WERI-Rb-1 (cell line): Measurements from ENCODE around the gene MACROD2.

Experiments
- DNase-seq: peaks from one replicate; pipeline ENCODE4 v3.0.0-alpha.2; 2020
- H3K27ac ChIP-seq: fragments of 250-450 bp; sonication (Bioruptor Pico); 2 replicates; pipeline ENCODE4 v1.5.1; 2020; ENCODE audit warnings: mild to moderate bottlenecking, moderate library complexity
- H3K27me3 ChIP-seq: fragments of 250-450 bp; sonication (Bioruptor Pico); 2 replicates; pipeline ENCODE4 v1.5.1; 2021; ENCODE audit warnings: mild to moderate bottlenecking, low read depth, moderate library complexity; ENCODE audit not compliant: insufficient read depth, severe bottlenecking
- H3K36me3 ChIP-seq: fragments of 250-450 bp; sonication (Bioruptor Pico); 2 replicates; pipeline ENCODE4 v1.5.1; 2020; ENCODE audit warnings: mild to moderate bottlenecking, moderate library complexity
- H3K4me3 ChIP-seq: 2 replicates; pipeline ENCODE4 v1.5.1; 2011; ENCODE audit warnings: low read depth, mild to moderate bottlenecking, control low read depth, low read length
- H3K9me3 ChIP-seq: fragments of 250-450 bp; sonication (Bioruptor Pico); 2 replicates; pipeline ENCODE4 v1.5.1; 2021; ENCODE audit warnings: mild to moderate bottlenecking, moderate library complexity; ENCODE audit not compliant: severe bottlenecking
- TF ChIP-seq, protein P1 (sequence below): IDR thresholded peaks from 2 replicates; pipeline ENCODE4 v1.5.1; 2011; ENCODE audit warnings: low read depth, mild to moderate bottlenecking, control low read depth, inconsistent platforms, low read length

The MACROD2 gene

DNA sequence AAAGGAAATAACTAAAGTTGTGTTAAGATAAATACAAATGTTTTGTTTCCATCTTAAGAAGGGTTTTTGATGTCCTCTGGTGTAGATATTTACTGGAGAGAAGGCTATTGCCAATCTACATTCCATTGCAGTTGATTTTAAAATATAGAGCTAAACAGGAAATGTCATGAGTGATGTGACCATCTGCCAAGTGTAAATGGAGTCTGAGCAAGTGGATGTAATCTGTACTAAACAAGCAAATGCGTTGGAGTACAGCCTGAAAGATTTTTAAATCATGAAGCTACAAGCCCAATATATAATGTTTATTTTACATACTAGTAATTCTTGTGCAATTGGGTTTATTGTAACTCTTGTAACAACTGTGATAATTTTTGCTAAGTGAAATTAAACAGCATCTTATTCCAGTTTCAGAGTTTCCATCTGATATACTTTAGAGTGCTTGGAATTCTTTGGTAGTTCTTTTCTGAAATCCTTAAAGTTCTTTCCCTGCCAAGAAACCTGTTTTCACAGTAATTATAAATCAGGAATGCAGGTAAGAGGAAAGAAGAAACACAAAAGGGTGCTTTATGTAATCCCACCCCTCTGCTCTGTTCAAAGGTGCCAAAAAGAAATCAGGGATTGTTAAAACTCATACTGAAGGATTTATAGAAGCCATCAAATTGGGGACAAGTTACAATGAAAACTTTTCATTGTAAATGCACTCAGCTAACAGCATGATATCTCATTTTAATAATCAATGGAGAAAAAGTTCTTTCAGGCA lies 389.3 kb downstream of the MACROD2 start:
- Histone ChIP-seq H3K27ac (no peak overlapping the region), H3K9me3 (no peaks in the 10 kb centered on the region), H3K27me3 (no peaks in the 10 kb centered on the region), H3K4me3 (no peak overlapping the region), H3K36me3 (no peaks in the 10 kb centered on the region)
- TF ChIP-seq, protein P1, sequence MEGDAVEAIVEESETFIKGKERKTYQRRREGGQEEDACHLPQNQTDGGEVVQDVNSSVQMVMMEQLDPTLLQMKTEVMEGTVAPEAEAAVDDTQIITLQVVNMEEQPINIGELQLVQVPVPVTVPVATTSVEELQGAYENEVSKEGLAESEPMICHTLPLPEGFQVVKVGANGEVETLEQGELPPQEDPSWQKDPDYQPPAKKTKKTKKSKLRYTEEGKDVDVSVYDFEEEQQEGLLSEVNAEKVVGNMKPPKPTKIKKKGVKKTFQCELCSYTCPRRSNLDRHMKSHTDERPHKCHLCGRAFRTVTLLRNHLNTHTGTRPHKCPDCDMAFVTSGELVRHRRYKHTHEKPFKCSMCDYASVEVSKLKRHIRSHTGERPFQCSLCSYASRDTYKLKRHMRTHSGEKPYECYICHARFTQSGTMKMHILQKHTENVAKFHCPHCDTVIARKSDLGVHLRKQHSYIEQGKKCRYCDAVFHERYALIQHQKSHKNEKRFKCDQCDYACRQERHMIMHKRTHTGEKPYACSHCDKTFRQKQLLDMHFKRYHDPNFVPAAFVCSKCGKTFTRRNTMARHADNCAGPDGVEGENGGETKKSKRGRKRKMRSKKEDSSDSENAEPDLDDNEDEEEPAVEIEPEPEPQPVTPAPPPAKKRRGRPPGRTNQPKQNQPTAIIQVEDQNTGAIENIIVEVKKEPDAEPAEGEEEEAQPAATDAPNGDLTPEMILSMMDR = no peak
- no peak for DNase-seq

DNA sequence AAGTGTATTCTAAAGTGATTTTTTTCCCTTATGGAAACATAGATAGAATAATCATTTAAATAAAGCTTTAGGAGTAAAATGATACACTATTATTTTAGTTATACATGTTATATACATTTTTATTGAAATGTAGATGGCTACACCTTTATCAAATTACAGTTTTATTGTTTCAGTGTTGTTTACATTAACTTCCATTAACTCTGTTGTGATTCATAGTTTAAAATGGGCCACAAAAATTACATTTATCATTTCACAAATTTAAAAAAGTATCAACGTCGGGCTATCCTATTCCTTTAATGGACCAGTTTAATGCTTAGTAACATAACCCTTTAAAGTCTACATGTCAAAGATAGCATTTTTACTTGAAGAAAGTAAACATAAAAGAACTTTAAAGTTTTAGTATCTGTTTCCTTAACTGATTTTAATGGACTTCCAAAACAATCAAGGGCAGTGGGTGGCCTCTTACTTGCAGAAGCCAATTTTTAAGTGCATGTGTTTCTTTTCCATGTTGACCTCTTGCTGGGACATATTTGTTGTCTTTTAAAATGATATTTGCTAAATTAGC lies 389.9 kb downstream of the MACROD2 start:
- TF ChIP-seq, protein P1 = no peak
- H3K4me3 ChIP-seq = no peak overlapping the region
- no peaks in the 10 kb centered on the region for H3K27me3 ChIP-seq
- no peak for DNase-seq
- no peaks in the 10 kb centered on the region for H3K36me3 ChIP-seq
- no peaks in the 10 kb centered on the region for H3K9me3 ChIP-seq
- no peak overlapping the region for H3K27ac ChIP-seq

DNA sequence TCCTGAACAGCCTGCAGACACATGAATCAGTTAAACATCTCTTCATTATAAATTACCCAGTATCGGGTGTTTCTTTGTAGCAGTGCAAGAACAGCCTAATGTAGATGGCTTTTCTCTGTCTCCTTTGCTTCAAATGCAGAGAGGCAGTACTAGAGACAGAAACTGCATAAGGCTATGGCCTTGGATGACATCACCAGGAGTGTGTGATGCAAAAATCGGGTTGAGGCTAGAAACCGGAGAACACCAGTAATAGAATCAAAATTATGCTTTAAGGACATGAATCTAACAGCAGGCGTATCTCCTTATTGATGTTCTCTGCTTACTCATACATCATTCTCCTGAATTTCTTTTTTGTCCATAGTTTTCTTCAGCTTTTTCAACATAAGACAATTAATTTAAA lies 391.4 kb downstream of the MACROD2 start:
- TF ChIP-seq, protein P1 = no peak
- no peak for DNase-seq
- H3K27me3 ChIP-seq = no peaks in the 10 kb centered on the region
- no peaks in the 10 kb centered on the region for H3K9me3 ChIP-seq
- H3K4me3 ChIP-seq = no peak overlapping the region
- no peak overlapping the region for H3K27ac ChIP-seq
- no peaks in the 10 kb centered on the region for H3K36me3 ChIP-seq

DNA sequence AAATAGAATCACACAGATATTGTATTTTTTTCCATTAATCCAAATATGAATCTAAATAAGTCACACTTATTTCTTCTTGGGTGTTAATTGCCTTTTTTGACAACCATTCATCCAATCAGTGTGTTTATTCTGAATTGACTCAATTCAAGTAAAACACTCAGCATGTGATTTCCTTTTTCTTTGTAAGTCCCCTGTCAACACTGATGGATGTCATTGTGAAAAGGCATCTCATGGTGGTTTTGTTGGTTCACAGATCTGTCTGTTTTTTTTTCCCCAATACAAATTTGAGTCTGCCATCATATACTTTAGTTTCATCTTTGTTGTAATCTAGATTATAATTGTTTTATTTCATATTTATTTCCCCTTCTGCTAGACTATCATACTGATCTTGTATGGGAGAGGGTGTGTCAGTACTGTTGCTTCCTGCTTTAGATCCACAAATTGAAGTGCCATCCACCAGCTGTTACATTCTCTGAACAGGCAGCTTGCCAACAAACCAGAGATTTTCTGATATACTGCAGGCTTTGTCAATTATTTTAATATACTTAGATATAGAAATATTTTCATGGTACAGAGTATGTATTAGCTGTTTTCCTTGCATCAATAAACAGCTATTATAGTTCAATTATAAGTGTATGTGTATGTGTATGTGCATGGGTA lies 406.3 kb downstream of the MACROD2 start:
- Histone ChIP-seq H3K36me3 (no peaks in the 10 kb centered on the region), H3K27me3 (no peaks in the 10 kb centered on the region), H3K9me3 (no peaks in the 10 kb centered on the region), H3K27ac (no peak overlapping the region), H3K4me3 (no peak overlapping the region)
- TF ChIP-seq, protein P1 = no peak
- no peak for DNase-seq

DNA sequence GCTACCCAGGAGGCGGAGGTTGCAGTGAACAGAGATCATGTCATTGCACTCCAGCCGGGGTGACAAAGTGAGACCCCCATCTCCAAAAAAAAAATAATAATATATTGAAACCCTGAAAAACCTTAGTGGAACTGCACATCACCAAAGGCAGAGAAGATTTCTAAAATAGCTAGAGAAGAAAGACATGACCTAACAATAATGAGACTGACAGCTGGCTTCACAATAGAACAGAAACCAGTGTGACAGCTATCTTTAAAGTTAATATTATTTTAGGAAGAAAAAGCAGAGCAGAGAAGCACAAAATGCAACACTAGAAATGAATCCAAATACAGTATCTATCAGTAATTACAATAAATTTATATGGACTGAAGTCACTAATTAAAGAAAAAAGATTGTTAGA lies 409.2 kb downstream of the MACROD2 start:
- Histone ChIP-seq H3K27me3 (no peaks in the 10 kb centered on the region), H3K27ac (no peak overlapping the region), H3K9me3 (no peaks in the 10 kb centered on the region), H3K36me3 (no peaks in the 10 kb centered on the region), H3K4me3 (no peak overlapping the region)
- TF ChIP-seq, protein P1 = no peak
- no peak for DNase-seq
